ENCODE results near the gene TMEM120B.
"Not testable (repeated sequence)": the region's sequence is repeated elsewhere in the genome, so short reads cannot be mapped to it uniquely, and the experiment has no call there.

The TMEM120B gene

GRCh38 chr12:121709478-121709961 lies 3.0 kb upstream of the TMEM120B start:
- DNase-seq = no peak

GRCh38 chr12:121711361-121712189 lies 977 bp upstream of the TMEM120B start:
- no peak for DNase-seq

- DNase-seq = peak; percentile 8
Observed at GRCh38 chr12:121712190-121712460, 427 bp upstream of the TMEM120B start.

- DNase-seq = peak; percentile 50
Observed at GRCh38 chr12:121713257-121713777, 765 bp downstream of the TMEM120B start.

GRCh38 chr12:121713793-121714192 lies 1.2 kb downstream of the TMEM120B start:
- no peak for DNase-seq

- DNase-seq = not testable (repeated sequence)
Observed at GRCh38 chr12:121715055-121715454, 2.5 kb downstream of the TMEM120B start.

- no peak for DNase-seq
Observed at GRCh38 chr12:121715862-121716435, 3.4 kb downstream of the TMEM120B start.

- DNase-seq = no peak
Observed at GRCh38 chr12:121717041-121717699, 4.6 kb downstream of the TMEM120B start.

GRCh38 chr12:121718653-121719239 lies 6.2 kb downstream of the TMEM120B start:
- peak; percentile 88 for DNase-seq

GRCh38 chr12:121719926-121720414 lies 7.4 kb downstream of the TMEM120B start:
- no peak for DNase-seq

GRCh38 chr12:121720762-121721161 lies 8.2 kb downstream of the TMEM120B start:
- no peak for DNase-seq

- DNase-seq = no peak
Observed at GRCh38 chr12:121722511-121722910, 10.0 kb downstream of the TMEM120B start.

- DNase-seq = no peak
Observed at GRCh38 chr12:121723200-121723599, 10.6 kb downstream of the TMEM120B start.

GRCh38 chr12:121724925-121725324 lies 12.4 kb downstream of the TMEM120B start:
- DNase-seq = no peak

GRCh38 chr12:121725423-121725822 lies 12.9 kb downstream of the TMEM120B start:
- DNase-seq = no peak

GRCh38 chr12:121729021-121729420 lies 16.5 kb downstream of the TMEM120B start:
- no peak for DNase-seq

- no peak for DNase-seq
Observed at GRCh38 chr12:121731473-121731872, 18.9 kb downstream of the TMEM120B start.

- DNase-seq = no peak
Observed at GRCh38 chr12:121733849-121734248, 21.3 kb downstream of the TMEM120B start.

- no peak for DNase-seq
Observed at GRCh38 chr12:121738340-121738858, 25.8 kb downstream of the TMEM120B start.

- no peak for DNase-seq
Observed at GRCh38 chr12:121740847-121741246, 28.3 kb downstream of the TMEM120B start.

- no peak for DNase-seq
Observed at GRCh38 chr12:121741743-121742142, 29.2 kb downstream of the TMEM120B start.

GRCh38 chr12:121745545-121745944 lies 33.0 kb downstream of the TMEM120B start:
- DNase-seq = not testable (repeated sequence)

GRCh38 chr12:121748218-121748570 lies 35.6 kb downstream of the TMEM120B start:
- DNase-seq = no peak
